Measurements from ENCODE around the gene HDC.

The HDC gene

GRCh38 chr15:50251638-50252182 is 13.8 kb downstream of the HDC start:
- no peak for DNase-seq

DNA sequence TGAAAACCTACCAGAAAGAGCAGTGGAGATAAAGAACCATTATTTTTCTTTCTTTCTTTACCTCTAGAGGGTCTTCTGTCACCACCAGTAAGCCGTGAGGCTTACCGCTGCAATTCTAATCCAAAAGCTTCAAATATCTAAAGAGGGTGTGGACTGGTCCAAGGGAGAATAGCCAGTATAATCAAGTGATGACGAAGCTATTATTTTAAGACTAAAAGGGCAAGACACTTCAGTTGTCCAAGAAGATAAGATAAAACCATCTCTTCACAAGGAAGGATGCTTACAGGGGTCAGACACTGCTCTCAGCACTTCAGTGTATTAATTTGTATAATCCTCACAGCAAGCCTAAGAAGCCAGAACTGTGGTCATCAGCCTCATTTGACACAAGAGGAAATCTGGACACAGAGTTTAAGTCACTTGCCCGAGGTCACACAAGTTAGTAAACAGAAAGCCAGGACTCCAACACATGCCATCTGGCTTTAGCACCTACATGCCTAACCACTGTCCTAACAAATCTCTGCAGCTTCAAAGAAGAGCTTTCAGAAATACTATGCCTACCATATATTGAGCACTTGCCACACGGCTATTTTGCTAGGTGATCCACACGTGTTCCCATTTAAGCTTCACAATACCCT is 14.6 kb downstream of the HDC start:
- DNase-seq: no peak

GRCh38 chr15:50249704-50250103 is 15.8 kb downstream of the HDC start:
- DNase-seq: no peak

DNA sequence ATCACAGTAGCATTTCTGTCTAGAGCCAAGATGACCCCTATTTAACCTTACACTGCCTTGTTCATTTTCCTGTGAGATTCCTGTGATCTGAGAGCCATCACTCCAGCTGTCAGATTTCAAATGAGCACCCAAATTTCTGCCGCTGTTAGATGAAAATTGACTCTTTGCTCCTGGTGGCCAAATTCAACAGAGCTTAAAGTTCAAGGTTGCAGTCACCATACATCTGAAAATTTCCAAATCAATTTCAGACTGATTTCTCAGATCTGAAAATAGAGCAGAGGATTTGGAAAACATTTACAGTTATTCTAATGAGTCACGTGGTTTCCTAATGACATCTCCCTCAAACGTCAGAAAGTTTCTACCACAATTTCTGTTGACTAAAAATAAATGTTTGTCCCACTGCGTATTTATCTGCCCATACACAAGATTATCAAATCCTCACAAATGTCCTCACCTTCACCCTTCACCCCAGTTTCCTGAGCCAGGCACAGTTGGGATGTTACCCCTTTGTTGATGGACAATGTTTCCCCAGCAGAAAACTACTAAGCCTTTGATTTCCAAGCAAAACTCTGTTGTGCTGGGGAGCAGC is 16.4 kb downstream of the HDC start:
- DNase-seq: no peak

GRCh38 chr15:50247819-50248655 is 17.5 kb downstream of the HDC start:
- DNase-seq: no peak

GRCh38 chr15:50246631-50247030 is 18.9 kb downstream of the HDC start:
- DNase-seq: no peak

GRCh38 chr15:50244959-50245624 is 20.4 kb downstream of the HDC start:
- no peak for DNase-seq

DNA sequence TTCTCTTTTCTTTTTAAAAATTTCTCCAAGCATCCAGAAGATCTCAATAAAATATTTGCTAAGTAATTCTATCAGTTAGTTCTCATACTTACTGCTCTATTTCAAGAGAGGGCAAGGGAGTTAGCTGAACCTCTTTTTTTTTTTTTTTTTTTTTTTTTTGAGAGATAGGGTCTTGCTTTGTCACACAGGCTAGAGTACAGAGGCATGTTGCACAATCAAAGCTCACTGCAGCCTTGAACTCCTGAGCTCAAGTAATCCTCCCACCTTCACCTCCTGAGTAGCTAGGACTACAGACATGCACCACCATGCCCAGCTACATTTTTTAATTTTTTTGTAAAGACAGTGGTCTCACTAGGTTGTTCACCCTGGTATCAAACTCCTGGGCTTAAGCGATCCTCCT is 21.4 kb downstream of the HDC start:
- no peak for DNase-seq

GRCh38 chr15:50241684-50242450 is 23.7 kb downstream of the HDC start:
- DNase-seq: no peak

DNA sequence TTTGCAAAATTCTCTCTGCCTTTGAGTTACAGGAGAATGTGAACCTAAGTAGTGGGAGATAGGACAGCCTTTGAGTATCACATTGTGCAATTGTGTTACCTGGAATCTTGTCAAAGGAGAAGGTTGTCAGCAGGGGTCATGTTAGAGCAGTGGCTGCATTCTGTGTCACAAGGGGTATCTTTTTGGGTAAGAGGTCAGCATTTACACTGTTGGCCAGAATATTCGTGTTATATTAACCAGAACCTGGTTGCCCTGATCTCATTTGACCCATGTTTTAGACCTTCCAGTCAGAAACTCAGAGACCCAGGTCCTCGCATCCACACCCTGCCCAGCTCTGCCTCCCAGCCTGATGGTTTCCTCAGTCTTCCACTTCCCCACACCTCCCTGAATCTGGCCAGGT is 27.3 kb downstream of the HDC start:
- no peak for DNase-seq

GRCh38 chr15:50236433-50236832 is 29.1 kb downstream of the HDC start:
- no peak for DNase-seq

- no peak for DNase-seq
These were observed 29.7 kb downstream of the HDC start for GRCh38 chr15:50235794-50236193.

- no peak for DNase-seq
These were observed 30.8 kb downstream of the HDC start for GRCh38 chr15:50234764-50235163.

DNA sequence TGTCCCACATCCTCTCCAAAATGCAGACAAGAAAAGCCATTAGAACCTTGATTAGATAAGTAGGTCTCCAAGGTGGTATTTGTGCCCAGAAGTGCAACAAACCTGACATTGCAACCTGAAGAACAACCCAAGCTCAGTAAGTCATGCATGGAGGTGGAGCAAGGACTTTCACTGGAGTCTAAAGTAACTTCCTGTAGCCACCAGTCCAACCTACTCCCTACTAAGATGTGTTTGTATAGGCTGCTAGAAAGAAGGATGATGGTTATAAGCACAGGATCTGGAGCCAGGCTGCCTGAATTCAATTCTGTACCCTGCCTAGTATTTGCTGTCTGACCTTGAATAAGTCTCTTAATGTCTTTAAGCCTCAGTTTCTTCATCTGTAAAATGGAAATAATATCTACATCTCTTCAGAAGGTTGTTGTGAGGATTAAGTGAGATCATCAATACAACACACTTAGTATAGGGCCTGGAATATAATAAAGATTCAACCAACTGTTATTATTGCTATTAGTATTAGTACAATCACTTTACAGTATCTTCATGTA is 32.3 kb downstream of the HDC start:
- DNase-seq: no peak

- DNase-seq: no peak
These were observed 32.7 kb downstream of the HDC start for GRCh38 chr15:50232791-50233190.

DNA sequence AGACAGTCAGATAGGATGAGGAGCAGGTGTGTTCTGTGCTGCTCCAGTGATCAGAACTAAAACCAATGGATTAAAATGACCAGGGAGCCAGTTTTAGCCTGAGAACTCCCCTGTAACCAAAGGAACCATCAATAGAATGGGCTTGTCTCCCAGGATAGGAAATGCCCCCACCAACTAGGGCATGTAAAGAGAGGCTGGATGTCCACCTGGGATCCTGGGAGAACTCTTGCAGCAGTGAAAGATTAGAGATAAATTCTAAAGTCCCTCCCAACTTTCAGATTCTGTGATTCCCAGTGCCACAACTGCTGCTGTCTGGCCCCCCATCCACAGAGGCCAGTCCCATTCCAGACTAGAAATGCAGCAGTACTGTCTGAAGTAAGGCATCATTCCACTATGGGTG is 33.8 kb downstream of the HDC start:
- no peak for DNase-seq

GRCh38 chr15:50229336-50229735 is 36.2 kb downstream of the HDC start:
- DNase-seq: no peak

DNA sequence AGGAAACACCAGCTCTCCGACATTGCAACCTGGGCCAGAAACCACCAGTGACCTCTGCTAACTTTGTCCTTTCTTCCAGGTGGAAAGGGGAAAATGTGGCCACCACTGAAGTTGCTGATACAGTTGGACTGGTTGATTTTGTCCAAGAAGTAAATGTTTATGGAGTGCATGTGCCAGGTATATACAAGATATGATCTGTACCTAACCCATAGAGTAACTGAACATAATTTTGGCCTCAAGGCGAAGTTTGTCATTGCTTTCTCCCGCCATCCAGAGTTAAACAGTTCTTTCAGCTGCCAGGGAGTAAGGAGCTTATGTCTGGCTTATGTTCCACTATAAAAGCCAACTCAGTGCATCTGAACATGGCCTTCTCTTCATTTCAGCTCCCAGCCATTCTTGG is 36.7 kb downstream of the HDC start:
- no peak for DNase-seq

DNA sequence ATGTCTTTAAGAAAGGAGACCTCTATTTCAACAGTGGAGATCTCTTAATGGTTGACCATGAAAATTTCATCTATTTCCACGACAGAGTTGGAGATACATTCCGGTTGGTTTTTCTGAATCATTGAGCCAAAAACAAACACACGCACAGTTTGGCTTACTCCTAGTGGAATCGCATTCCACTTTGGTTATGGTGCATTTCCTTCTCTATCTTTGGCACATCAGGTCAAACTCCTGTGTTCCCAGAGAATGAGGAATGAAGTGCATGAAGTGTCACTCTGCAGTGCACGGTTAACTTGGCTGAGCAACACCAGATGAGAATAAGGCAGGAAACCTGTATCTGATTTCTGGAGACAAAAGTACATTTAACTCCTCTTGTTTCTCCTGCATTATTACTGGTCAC is 38.5 kb downstream of the HDC start:
- no peak for DNase-seq

DNA sequence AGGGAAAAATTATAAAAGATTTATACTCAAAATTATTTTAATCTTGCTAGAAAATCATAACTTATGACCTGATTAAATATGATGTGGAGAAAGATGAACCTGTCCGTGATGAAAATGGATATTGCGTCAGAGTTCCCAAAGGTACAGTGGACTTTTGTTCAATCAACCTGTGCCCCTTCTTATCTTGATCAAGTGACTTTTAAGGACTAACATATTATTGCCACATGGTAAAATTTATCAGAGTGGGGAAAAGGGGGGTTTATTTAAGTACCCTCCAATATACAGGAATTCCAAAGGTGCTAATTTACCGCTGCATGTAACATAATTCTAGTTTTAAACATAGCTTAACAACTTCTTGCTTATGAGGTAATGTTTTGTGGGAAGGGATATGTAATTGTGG is 39.6 kb downstream of the HDC start:
- no peak for DNase-seq

GRCh38 chr15:50225057-50225456 is 40.5 kb downstream of the HDC start:
- no peak for DNase-seq

GRCh38 chr15:50224606-50225005 is 40.9 kb downstream of the HDC start:
- DNase-seq: no peak

Data from effector CD8-positive, alpha-beta T cell (primary cell).